Psoas muscle (tissue), 8 donors: ENCODE measurements around the gene IFT88. TPM values are rescaled to one million over a fixed set of nuclear protein-coding genes. Genes with fewer than 3 reads are reported as not detected.

Source experiments
- ATAC-seq, 4 donors: fragments of 200-7000 bp; cut with Tn5 transposase; one replicate each; pipeline ENCODE4 v1.9.1; 2020; ENCODE audit warnings: moderate library complexity in 3 of 4, mild to moderate bottlenecking in 2 of 4
- DNase-seq, 2 donors: peaks; one replicate each; pipeline ENCODE4 v3.0.0-alpha.2; 2020
- H3K27ac ChIP-seq: fragments of 200-600 bp; one replicate; pipeline ENCODE4 v1.8.0; 2022
- H3K27me3 ChIP-seq, 3 donors: fragments of 200-600 bp in 1 of 3; one replicate each; pipeline versions ENCODE4 v1.6.1 to v1.8.0; 2013 to 2022; ENCODE audit warnings: low read length in 2 of 3, mild to moderate bottlenecking in 2 of 3, moderate library complexity in 1 of 3; ENCODE audit not compliant: insufficient read depth in 3 of 3
- H3K36me3 ChIP-seq, 2 donors: fragments of 200-600 bp in 1 of 2; one replicate each; pipeline versions ENCODE4 v1.6.1 to v1.8.0; 2013 to 2022; ENCODE audit warnings: low read depth in 1 of 2, mild to moderate bottlenecking in 1 of 2, moderate library complexity in 1 of 2; ENCODE audit not compliant: insufficient read depth in 1 of 2
- H3K4me1 ChIP-seq: fragments of 200-600 bp; one replicate; pipeline ENCODE4 v1.8.0; 2022
- H3K4me3 ChIP-seq: fragments of 200-600 bp; one replicate; pipeline ENCODE4 v1.8.0; 2022; ENCODE audit warnings: mild to moderate bottlenecking
- H3K9me3 ChIP-seq: fragments of 200-600 bp; one replicate; pipeline ENCODE4 v1.8.0; 2022
- CTCF ChIP-seq: fragments of 200-600 bp; IDR thresholded peaks from one replicate; pipeline ENCODE4 v1.8.0; 2022; ENCODE audit warnings: antibody characterized with exemption
- WGBS, 3 donors: extraction: QIAGEN DNeasy Blood & Tissue Kit; methylation state at CpG; one replicate each; pipeline versions ENCODE4 v1.1.6 to v1.1.7; 2013; 5-methylcytosine and 5-hydroxymethylcytosine counted together
- intact Hi-C, 2 donors: fragments of 100-400 bp; cut with DNase I; formaldehyde crosslinking; loops; one replicate each; pipeline versions ENCODE4 v1.11.0 to v1.14.2; 2022
- polyA plus RNA-seq, 3 donors: library from polyadenylated mRNA; stranded (reverse); fragments of 200-250 nt; gene quantifications; one replicate each; pipeline ENCODE4 v1.2.3, GENCODE V29; 2013
- total RNA-seq, 4 donors: library from RNA; stranded (reverse); fragmentation: NEBNext Ultra II Directional in 2 of 4; extraction: Animal tissue kit (Norgen Biotek cat#: 25700) in 2 of 4; gene quantifications; one replicate each; pipeline versions ENCODE4 v1.2.1 to v1.2.4, GENCODE V29; 2021 to 2023
- donor health status: healthy with polysubstance abuse.
- donor health status: DM: no; HTN: no; CAD: no; lungs with moderate emphysema.
- donor health status: Bipolar disorder and iron deficiency.
- donor health status: healthy.
- donor health status: DM: yes; HTN: yes; CAD: no.
- donor health status: DM: no; HTN: no; CAD: no.
- donor health status: DM: no; HTN: no; CAD: no.
- donor health status: DM: yes; HTN: yes; CAD: no.

Gene IFT88
- total and polyA plus RNA-seq, 7 donors: 3.9 to 9.8 (median 4.6) TPM

GRCh38 chr13:20666948-20667347 lies 100.0 kb downstream of the IFT88 start:
- WGBS, 3 donors: 88 to 96% (median 91%) methylated on average over 4 of the region's 4 CpGs
- no peaks in the 10 kb centered on the region for H3K27me3 ChIP-seq
- H3K4me1 ChIP-seq: no peaks in the 10 kb centered on the region
- no peak for TF ChIP-seq CTCF
- ATAC-seq (no peak), DNase-seq (no peak)
- H3K27ac ChIP-seq: no peak overlapping the region
- H3K9me3 ChIP-seq: no peaks in the 10 kb centered on the region
- intact Hi-C loops: no loop called here
- H3K36me3 ChIP-seq: peaks cover 0 to 33% of the 10 kb centered on the region in 2 donors
- no peak overlapping the region for H3K4me3 ChIP-seq

- no peak overlapping the region for H3K27ac ChIP-seq
- intact Hi-C loops: no loop called here
- no peaks in the 10 kb centered on the region for H3K4me1 ChIP-seq
- no peak overlapping the region for H3K4me3 ChIP-seq
- TF ChIP-seq CTCF: no peak
- H3K36me3 ChIP-seq: peaks cover 0 to 36% of the 10 kb centered on the region in 2 donors
- no peaks in the 10 kb centered on the region for H3K27me3 ChIP-seq
- ATAC-seq (no peak), DNase-seq (no peak)
- H3K9me3 ChIP-seq: no peaks in the 10 kb centered on the region
- WGBS, 3 donors: 70 to 79% (median 70%) methylated on average over 4 of the region's 4 CpGs
Measured at GRCh38 chr13:20667857-20668437, 101.0 kb downstream of the IFT88 start.

- Histone ChIP-seq H3K36me3 (peaks cover 0 to 37% of the 10 kb centered on the region in 2 donors), H3K27me3 (no peaks in the 10 kb centered on the region), H3K27ac (no peak overlapping the region), H3K4me1 (no peaks in the 10 kb centered on the region), H3K4me3 (no peak overlapping the region), H3K9me3 (no peaks in the 10 kb centered on the region)
- TF ChIP-seq CTCF: no peak
- ATAC-seq (no peak), DNase-seq (no peak)
- WGBS, 3 donors: 83 to 94% (median 88%) methylated on average over 5 of the region's 5 CpGs
- intact Hi-C loops: no loop called here
Measured at GRCh38 chr13:20669162-20669561, 102.2 kb downstream of the IFT88 start.

GRCh38 chr13:20671789-20672188 lies 104.8 kb downstream of the IFT88 start:
- H3K27ac ChIP-seq: no peak overlapping the region
- intact Hi-C loops: no loop called here
- no peak for TF ChIP-seq CTCF
- WGBS, 3 donors: 89 to 96% (median 90%) methylated on average over 1 of the region's 1 CpG
- H3K4me1 ChIP-seq: no peaks in the 10 kb centered on the region
- no peaks in the 10 kb centered on the region for H3K27me3 ChIP-seq
- no peak overlapping the region for H3K4me3 ChIP-seq
- no peak for ATAC-seq
- H3K9me3 ChIP-seq: no peaks in the 10 kb centered on the region
- peaks cover 0 to 48% of the 10 kb centered on the region in 2 donors for H3K36me3 ChIP-seq
- DNase-seq: no peak

- DNase-seq (no peak), ATAC-seq (no peak)
- H3K27me3 ChIP-seq: no peaks in the 10 kb centered on the region
- 56 to 76% (median 57%) methylated on average over 2 of the region's 2 CpGs for WGBS, 3 donors
- intact Hi-C loops: no loop called here
- H3K4me3 ChIP-seq: no peak overlapping the region
- peaks cover 0 to 49% of the 10 kb centered on the region in 2 donors for H3K36me3 ChIP-seq
- TF ChIP-seq CTCF: no peak
- no peaks in the 10 kb centered on the region for H3K9me3 ChIP-seq
- no peaks in the 10 kb centered on the region for H3K4me1 ChIP-seq
- H3K27ac ChIP-seq: no peak overlapping the region
Measured at GRCh38 chr13:20672772-20673171, 105.8 kb downstream of the IFT88 start.
